NCI-H345 treated with DMSO at 0.1 percent for 48 hours (cell line): ENCODE data around the gene FGF9.

ENCODE experiments used
- DNase-seq: peaks from one replicate; lab custom pipeline; 2025; ENCODE audit not compliant: unreplicated experiment; lab: John Stamatoyannopoulos, UW

The FGF9 gene

GRCh38 chr13:21673789-21674489 is 3.1 kb downstream of the FGF9 start:
- DNase-seq = no peak

DNA sequence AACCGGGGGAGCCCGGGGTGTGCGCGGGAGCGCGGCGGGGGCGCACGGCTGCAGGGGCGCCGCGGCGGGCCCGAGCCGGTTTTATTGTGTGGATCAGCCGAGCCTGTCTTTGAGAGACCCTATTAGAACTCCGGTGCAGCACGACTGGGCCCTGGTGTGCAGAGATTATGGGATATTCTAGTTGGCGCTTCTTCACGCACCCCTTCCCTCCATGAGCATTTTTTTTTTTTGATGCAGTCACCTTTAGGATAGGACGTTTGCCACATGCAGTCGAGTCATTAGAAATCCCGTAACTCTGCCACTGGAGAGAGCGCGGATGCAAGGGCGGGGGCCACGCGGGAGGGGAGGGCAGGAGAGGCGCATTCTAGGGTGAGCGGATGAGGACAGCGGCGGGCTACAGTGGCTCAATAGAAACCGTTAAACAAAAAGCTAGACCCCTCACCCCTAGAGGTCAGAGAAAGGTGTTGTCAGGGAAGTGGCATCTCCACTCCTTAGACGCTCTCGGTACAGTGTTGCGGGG is 3.7 kb downstream of the FGF9 start:
- peak; percentile 45 for DNase-seq

DNA sequence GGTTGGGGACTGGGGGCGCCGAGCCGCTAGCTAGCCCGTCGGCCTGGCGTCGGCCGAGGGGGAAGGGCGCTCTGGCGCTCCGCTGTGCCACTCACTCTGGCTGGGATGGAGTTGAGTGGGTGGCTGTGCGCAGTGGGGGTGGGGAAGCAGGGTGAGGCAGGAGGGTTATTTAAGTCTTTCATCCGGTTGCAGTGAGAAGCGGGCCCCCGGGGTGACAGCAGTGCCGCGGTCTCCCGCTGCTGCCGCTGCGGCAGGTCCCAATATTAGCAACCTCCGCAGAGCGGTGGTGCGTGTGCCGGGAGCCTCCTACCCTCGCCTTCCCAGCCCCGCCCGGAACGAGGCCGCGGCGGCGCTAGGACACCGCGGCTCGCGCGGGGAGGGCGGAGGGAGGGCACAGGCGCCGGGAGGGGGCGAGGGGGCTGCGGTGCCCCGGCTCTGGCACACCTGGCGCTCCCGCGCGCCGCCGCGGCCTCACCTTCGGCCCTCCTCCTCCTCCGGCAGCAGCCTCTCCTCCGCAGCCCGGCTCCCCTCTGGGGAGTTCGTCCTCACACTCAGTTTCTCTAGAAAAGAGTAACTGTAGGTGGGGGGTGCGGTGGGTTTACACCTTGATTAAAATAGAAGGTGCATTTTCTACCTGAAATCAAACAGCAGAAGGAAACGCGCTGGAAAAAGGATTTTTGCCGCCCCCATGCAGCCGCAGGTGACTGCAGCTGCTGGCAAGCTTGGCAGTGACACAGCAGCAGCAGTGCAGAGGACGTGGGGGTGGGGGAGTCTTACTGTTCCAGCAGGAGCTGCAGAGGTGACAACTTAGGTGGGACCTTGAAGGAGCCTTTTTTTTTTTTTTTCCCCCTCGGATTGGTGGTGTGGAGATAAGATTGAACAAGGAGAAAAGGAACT is 4.5 kb downstream of the FGF9 start:
- DNase-seq = peak; percentile 81

DNA sequence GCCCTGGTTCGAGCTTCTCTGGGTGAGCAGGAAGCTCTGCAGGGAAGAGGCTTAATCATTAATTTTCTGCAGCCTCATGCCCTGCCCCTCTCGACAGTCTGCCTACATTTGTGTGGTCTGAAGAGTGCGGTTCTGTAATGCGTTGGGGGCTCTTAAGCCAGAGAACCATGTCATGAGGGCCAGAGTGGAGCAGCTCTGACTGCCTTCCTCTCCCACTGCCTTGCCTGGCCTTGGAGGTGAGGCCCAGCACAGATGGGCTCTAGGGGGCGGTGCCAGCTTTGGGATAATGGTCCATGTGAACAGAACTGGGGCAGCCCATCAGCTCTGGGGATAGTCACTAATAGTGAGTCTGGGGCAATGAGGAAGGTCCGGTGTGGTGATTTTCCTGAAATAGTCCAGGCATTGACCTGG is 5.7 kb downstream of the FGF9 start:
- no peak for DNase-seq

DNA sequence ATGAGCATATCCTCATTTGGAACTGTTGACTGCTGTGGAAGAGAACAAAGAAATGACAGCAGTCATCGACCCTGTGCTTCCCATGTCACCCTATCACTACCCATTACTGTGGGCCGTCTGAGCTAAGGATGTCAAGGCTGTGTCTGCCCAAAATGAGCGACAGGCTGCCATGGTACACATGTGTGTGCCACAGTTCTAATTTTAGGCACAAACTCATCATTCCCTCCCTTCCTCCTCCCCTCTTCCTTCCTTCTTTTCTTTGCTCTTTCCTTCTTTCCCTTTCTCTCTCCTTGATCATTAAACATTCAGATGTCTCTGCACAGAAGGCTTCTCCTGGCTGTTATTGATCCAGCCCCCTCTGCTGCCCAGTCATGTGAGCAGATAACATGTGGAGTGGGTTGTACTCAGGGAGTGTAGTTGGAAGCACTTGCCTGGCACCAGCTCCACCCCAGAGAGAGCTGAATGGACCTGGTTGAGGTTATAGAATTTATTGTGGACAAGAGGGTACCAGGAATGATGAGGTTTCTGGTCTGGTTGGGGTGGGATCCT is 6.3 kb downstream of the FGF9 start:
- no peak for DNase-seq

DNA sequence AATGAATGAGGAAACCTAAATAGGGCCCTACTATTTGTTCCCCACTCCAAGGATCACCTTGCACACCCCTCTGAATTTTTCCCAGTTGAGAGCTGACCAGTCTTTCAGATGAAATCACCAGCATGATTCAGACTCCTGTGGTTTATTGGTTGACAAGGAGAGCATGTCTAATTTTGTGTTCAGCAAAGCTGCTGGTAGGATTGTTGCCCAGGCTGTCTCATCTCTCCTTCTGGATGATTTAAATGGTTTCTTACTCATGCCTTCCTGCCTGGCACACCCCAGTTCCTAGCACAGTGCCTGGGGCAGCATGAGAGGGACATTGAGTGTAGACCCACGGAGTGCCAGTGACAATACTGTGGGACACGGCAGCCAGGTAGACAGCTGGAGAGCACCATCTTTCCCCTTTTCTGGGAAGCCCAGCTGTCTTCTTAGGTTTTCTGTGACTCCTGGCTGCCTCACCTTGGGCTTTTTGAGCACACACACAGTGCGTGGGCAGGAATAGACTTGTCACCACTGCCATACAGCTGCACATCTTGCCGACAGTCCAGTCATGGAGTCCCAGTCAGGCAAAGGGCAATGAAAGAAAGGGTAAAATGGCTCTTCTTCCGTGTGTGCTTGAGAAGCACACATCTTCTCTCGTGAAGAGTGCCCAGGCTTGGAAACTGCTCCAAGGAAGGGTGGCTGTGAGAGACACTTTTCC is 12.3 kb downstream of the FGF9 start:
- DNase-seq = no peak

DNA sequence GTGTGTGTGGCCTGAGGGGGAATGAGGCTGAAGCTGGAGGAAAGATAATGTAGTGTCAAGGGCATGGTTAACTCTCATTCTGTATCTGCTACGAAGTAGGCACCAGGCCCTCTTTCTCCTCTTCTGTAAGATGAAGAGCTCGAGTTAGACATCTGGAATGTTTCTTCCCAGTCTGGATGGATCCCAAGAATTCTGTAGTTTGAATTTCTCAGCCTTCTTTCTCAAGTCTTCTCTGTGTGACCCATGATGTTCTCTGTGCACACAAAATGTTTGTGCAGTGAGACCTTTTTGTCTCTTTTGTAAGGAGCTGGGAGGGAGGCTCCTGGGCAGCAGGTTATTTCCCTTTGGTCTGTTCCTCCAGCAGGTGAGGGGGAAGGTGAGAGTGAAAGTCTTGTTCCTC is 13.7 kb downstream of the FGF9 start:
- no peak for DNase-seq

GRCh38 chr13:21685485-21686064 is 14.7 kb downstream of the FGF9 start:
- no peak for DNase-seq

DNA sequence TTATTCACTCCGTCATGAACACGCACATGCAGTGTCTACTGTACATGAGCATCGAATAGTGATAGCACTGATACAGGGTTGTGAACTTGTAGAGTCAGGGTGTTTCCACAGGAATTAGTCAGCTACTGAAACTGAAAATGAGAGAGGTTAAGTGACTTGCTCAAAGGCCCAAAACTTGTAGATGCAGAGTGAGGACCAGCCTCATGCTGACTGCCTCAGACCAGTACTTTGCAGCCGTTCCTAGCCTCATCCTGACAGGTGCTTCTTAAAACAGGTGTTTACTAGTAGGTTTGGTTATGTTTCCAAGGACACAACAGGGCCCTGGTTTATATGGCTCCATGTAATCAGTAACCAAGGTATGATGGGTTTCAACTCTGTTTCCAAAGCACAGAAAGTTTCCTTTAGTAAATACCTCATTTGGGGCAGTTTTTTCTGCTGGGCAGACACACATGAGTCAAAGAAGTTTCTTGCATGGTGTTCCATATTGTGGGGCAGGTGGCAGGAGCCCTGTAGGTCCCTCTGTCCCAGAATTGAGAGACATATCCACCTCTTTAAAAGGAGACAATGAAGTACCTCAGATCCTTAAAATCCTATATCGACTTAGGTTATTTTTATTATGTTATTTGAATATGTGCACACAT is 16.0 kb downstream of the FGF9 start:
- DNase-seq = no peak

DNA sequence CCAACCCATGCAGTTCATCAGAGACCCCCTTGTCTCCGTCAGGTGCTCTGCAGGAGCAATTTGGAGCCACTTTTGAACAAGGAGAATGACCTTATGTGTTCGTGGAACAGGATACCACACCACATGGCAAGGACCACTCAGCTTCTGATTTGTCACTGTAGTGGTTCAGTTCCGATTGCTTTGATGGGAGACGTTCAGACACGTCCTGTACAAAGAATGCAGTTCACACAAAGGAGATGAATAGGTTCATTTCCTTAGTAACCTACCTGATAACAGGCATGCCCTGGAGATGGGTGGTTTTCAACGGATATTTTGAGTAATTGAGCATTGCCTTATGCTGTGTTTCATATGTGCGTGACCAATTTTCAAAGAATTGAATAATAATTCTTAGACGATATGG is 17.2 kb downstream of the FGF9 start:
- DNase-seq = no peak

DNA sequence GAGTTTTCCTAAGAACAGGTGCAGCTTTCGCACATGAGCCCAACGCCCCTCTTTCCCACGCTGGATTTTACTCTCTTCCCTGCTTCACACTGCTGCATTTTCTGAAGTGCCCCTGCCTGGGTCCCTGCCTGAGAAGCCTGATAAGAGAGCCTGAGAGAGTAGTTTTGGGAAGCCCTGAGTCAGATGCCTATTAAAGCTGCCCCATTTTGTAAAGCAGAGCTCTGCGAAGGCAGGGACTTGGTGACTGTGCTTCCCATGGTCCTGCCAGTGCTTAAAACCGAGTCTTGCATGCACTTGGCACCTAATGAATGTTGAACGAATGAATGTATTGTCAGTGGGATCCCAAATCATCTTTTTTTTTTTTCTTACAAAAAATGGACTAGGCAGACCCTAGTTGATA is 18.2 kb downstream of the FGF9 start:
- DNase-seq = no peak

- DNase-seq = no peak
Observed at GRCh38 chr13:21690955-21691354, 20.1 kb downstream of the FGF9 start.

DNA sequence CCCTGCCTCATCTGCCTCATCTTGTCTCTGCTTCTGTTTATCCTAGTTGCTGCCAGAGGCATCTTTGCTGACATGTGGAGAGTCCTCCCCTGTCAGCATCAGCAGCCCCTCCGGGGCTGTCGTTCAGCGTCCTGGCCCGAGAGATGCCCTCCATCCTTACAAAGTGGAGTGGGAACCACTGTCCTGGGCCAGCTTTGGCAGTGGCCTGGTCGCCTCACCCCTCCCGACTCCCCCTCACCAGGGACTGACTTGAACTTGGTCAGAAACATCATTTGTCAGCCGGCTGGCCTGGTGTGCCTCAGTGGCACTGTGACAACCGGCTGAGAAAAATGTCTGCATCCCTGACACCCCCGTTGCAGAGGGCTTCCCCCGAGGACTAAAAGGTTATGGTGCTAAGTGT is 20.6 kb downstream of the FGF9 start:
- no peak for DNase-seq

GRCh38 chr13:21691928-21692327 is 21.1 kb downstream of the FGF9 start:
- DNase-seq = no peak

- no peak for DNase-seq
Observed at GRCh38 chr13:21694831-21695230, 24.0 kb downstream of the FGF9 start.

DNA sequence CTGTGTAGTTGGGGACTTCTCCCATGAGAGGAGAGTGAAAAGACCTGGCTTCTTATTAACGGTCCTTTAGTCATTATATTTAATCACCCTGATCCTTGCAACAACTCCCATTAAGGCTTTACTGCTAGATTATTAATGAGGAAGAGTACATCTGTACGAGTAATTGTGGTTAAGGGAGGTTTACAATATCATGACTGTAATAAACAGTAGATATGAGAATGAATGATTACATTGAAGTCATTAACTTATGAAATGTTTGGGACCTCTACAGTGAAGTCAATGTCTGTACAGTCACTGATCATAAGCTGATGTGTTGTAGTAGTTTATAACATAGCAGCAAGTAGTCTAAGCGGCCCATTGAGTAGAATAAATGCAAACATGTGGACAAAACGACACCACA is 24.7 kb downstream of the FGF9 start:
- no peak for DNase-seq

DNA sequence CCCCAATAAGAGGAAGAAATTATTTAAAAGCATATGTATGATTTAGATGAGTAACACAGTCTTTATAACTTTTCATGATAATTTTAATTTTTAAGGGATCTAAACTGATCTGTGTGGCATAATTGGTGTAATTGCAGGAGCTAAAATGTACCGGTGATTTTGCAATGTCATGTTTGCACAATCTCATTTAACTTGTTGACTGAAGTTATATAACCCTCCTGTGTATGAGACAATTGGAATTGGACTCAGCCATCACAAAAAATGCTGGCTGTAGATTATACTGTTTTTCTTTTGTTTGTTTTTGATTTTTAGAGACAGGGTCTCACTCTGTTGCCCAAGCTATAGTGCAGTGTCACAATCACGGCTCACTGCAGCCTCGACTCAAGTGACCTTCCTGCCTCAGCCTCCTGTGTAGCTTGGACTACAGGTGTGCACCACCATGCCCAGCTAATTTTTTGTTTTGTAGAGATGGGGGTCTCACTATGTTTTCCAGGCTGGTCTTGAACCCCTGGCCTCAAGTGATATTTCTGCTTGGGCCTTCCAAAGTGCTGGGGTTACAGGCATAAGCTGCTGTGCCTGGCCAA is 26.1 kb downstream of the FGF9 start:
- no peak for DNase-seq

- no peak for DNase-seq
Observed at GRCh38 chr13:21698817-21699679, 28.2 kb downstream of the FGF9 start.

DNA sequence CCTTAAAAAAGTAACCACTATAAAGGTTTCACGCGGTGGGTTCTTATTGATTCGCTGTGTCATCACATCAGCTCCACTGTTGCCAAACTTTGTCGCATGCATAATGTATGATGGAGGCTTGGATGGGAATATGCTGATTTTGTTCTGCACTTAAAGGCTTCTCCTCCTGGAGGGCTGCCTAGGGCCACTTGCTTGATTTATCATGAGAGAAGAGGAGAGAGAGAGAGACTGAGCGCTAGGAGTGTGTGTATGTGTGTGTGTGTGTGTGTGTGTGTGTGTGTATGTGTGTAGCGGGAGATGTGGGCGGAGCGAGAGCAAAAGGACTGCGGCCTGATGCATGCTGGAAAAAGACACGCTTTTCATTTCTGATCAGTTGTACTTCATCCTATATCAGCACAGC is 30.6 kb downstream of the FGF9 start:
- DNase-seq = no peak
